ENCODE data around the gene VAV3. TPM values are rescaled to one million over a fixed set of nuclear protein-coding genes. Genes with fewer than 3 reads are reported as not detected.

Gene VAV3
- total RNA-seq, 1 experiment from 2014 or later = not detected

DNA sequence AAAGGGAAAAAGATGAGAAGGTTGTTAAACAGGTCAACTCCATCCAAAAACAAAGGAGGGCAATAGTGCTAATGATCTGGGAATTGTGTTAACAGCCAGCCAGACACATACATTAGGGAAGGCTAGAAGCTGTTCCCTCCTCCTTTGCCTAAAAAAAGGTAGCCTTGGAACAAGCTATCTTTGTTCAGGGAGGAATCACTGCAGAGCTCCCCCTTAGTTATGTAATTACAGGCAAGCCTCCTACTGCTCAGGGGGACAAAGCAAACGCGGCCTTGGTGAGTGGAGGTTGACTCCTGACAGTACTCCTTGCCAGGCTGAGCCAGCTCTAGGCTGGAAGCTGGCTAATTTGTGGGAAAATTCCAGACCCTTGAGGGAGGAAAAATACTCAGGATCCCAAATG is 97.6 kb downstream of the VAV3 start:
- Histone ChIP-seq H3K9me2 (ENCODE audit: insufficient read depth) (no peaks in the 10 kb centered on the region), H3K27ac (ENCODE audit: low read depth, low read length) (no peak overlapping the region), H2AFZ (ENCODE audit: low read depth, low read length, poor library complexity, severe bottlenecking) (no peak overlapping the region), H3K4me3 (replicated peaks in 1 of 2; ENCODE audit: low read depth in 1 of 2, low read length in 2 of 2) (no peak overlapping the region), H4K20me1 (ENCODE audit: insufficient read depth) (no peaks in the 10 kb centered on the region), H3K9ac (ENCODE audit: low read length) (no peak overlapping the region), H3K9me3 (ENCODE audit: control insufficient read depth in 1 of 2, insufficient read depth in 1 of 2, low read depth in 1 of 2, low read length in 2 of 2) (no peaks in the 10 kb centered on the region), H3K36me3 (ENCODE audit: control insufficient read depth in 1 of 2, insufficient read depth in 2 of 2, low read length in 2 of 2) (no peaks in the 10 kb centered on the region), H3K27me3 (ENCODE audit: insufficient read depth, low read length) (peaks cover 31% of the 10 kb centered on the region), H3K79me2 (ENCODE audit: insufficient read depth, low read length) (no peaks in the 10 kb centered on the region), H3K4me2 (ENCODE audit: low read length) (no peak overlapping the region), H3K4me1 (ENCODE audit: control insufficient read depth in 1 of 2, insufficient read depth in 2 of 2, low read length in 2 of 2) (no peaks in the 10 kb centered on the region)
- ChIA-PET POLR2A (no interaction called here), RAD21 (ENCODE audit: low non-redundant PET in 1 of 2, low total read pairs in 2 of 2, uncharacterized antibody in 2 of 2, unreplicated experiment in 2 of 2) (no interaction called here), CTCF (no interaction called here)
- intact Hi-C loops (cut with micrococcal nuclease) = no loop called here
- DNase-seq (ENCODE audit: low read depth, low spot score) = no peak
- no TSS peak for BruUV-seq (replicated peaks)
- ATAC-seq = no peak
- no peak for TF ChIP-seq ZFX (IDR thresholded peaks at IDR 0.05)
- no peak for TF ChIP-seq YY1 (IDR thresholded peaks at IDR 0.05; ENCODE audit: extremely low read depth, insufficient replicate concordance, low read depth, low read length)
- no peak for TF ChIP-seq ZNF274 (IDR thresholded peaks at IDR 0.05; ENCODE audit: low read depth, low read length)
- TF ChIP-seq, protein P1, sequence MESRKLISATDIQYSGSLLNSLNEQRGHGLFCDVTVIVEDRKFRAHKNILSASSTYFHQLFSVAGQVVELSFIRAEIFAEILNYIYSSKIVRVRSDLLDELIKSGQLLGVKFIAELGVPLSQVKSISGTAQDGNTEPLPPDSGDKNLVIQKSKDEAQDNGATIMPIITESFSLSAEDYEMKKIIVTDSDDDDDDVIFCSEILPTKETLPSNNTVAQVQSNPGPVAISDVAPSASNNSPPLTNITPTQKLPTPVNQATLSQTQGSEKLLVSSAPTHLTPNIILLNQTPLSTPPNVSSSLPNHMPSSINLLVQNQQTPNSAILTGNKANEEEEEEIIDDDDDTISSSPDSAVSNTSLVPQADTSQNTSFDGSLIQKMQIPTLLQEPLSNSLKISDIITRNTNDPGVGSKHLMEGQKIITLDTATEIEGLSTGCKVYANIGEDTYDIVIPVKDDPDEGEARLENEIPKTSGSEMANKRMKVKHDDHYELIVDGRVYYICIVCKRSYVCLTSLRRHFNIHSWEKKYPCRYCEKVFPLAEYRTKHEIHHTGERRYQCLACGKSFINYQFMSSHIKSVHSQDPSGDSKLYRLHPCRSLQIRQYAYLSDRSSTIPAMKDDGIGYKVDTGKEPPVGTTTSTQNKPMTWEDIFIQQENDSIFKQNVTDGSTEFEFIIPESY (IDR thresholded peaks at IDR 0.05; ENCODE audit: extremely low read depth, insufficient replicate concordance, low read length) = no peak
- TF ChIP-seq TCF7L2 (IDR thresholded peaks at IDR 0.05; ENCODE audit: borderline replicate concordance, extremely low read depth, insufficient read depth, insufficient read length) = no peak
- TF ChIP-seq FOSL1 (IDR thresholded peaks at IDR 0.05; ENCODE audit: low read depth) = no peak

DNA sequence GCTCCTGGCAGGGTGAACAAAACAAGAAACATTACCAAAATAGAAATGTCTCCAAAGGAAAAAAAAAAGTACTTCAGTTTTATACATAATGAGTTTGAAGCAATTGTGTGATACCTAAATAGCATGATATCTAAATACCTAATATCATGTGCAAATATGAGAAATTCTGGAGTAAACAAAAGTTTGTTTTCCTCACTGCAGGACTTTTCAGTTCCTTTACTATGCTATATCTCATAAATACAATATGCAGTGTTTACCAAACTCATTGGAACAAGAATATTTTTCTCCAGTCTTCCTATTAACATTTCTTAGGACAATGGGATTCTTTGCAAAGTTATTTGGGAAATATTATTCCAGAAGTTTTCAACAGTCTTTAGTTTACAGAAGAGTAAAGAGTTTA is 98.1 kb downstream of the VAV3 start:
- RAD21 ChIA-PET (ENCODE audit: low non-redundant PET in 1 of 2, low total read pairs in 2 of 2, uncharacterized antibody in 2 of 2, unreplicated experiment in 2 of 2) = no interaction called here
- Histone ChIP-seq H3K27ac (ENCODE audit: low read depth, low read length) (no peak overlapping the region), H3K4me1 (ENCODE audit: control insufficient read depth in 1 of 2, insufficient read depth in 2 of 2, low read length in 2 of 2) (no peaks in the 10 kb centered on the region), H3K27me3 (ENCODE audit: insufficient read depth, low read length) (peaks cover 31% of the 10 kb centered on the region), H3K9me2 (ENCODE audit: insufficient read depth) (no peaks in the 10 kb centered on the region), H3K9ac (ENCODE audit: low read length) (no peak overlapping the region), H3K4me3 (replicated peaks in 1 of 2; ENCODE audit: low read depth in 1 of 2, low read length in 2 of 2) (no peak overlapping the region), H3K79me2 (ENCODE audit: insufficient read depth, low read length) (no peaks in the 10 kb centered on the region), H3K36me3 (ENCODE audit: control insufficient read depth in 1 of 2, insufficient read depth in 2 of 2, low read length in 2 of 2) (no peaks in the 10 kb centered on the region), H2AFZ (ENCODE audit: low read depth, low read length, poor library complexity, severe bottlenecking) (no peak overlapping the region), H4K20me1 (ENCODE audit: insufficient read depth) (no peaks in the 10 kb centered on the region), H3K9me3 (ENCODE audit: control insufficient read depth in 1 of 2, insufficient read depth in 1 of 2, low read depth in 1 of 2, low read length in 2 of 2) (no peaks in the 10 kb centered on the region), H3K4me2 (ENCODE audit: low read length) (no peak overlapping the region)
- intact Hi-C loops (cut with micrococcal nuclease) = no loop called here
- POLR2A ChIA-PET = no interaction called here
- BruUV-seq (replicated peaks) = no TSS peak
- no peak for DNase-seq (ENCODE audit: low read depth, low spot score)
- CTCF ChIA-PET = no interaction called here
- no peak for ATAC-seq
- no peak for TF ChIP-seq CBX3 (IDR thresholded peaks at IDR 0.05; ENCODE audit: low read depth)
- no peak for TF ChIP-seq JUND (IDR thresholded peaks at IDR 0.05)
- TF ChIP-seq ELF1 (IDR thresholded peaks at IDR 0.05; ENCODE audit: borderline replicate concordance, low read depth) = no peak
- no peak for TF ChIP-seq ZNF274 (IDR thresholded peaks at IDR 0.05; ENCODE audit: low read depth, low read length)
- TF ChIP-seq EGR1 (IDR thresholded peaks at IDR 0.05; ENCODE audit: low read depth) = no peak
- TF ChIP-seq POLR2A (IDR thresholded peaks at IDR 0.05; ENCODE audit: borderline replicate concordance, extremely low read depth, insufficient read depth, insufficient read length) = no peak
- TF ChIP-seq RAD21 (IDR thresholded peaks at IDR 0.05; ENCODE audit: low read depth) = no peak
- no peak for TF ChIP-seq SRF (IDR thresholded peaks at IDR 0.05; ENCODE audit: low read depth)
- TF ChIP-seq EZH2 (IDR thresholded peaks at IDR 0.05) = no peak
- TF ChIP-seq YY1 (IDR thresholded peaks at IDR 0.05; ENCODE audit: extremely low read depth, insufficient replicate concordance, low read depth, low read length) = no peak
- TF ChIP-seq, protein P1 (IDR thresholded peaks at IDR 0.05; ENCODE audit: extremely low read depth, insufficient replicate concordance, low read length) = no peak
- TF ChIP-seq, protein P2, sequence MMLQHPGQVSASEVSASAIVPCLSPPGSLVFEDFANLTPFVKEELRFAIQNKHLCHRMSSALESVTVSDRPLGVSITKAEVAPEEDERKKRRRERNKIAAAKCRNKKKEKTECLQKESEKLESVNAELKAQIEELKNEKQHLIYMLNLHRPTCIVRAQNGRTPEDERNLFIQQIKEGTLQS (IDR thresholded peaks at IDR 0.05) = no peak
- no peak for TF ChIP-seq SIN3A (IDR thresholded peaks at IDR 0.05; ENCODE audit: low read depth)
- TF ChIP-seq FOSL1 (IDR thresholded peaks at IDR 0.05; ENCODE audit: low read depth) = no peak
- no peak for TF ChIP-seq SP1 (IDR thresholded peaks at IDR 0.05; ENCODE audit: low read depth)
- no peak for TF ChIP-seq ZFX (IDR thresholded peaks at IDR 0.05)
- TF ChIP-seq CEBPB (IDR thresholded peaks at IDR 0.05; ENCODE audit: low read depth) = no peak
- TF ChIP-seq EZH2phosphoT487 (IDR thresholded peaks at IDR 0.05; ENCODE audit: borderline replicate concordance) = no peak
